NB4 (cell line): Measurements from ENCODE around the gene ST8SIA5.

Source experiments
- DNase-seq: peaks from one replicate; pipeline ENCODE4 v3.0.0; 2010; ENCODE audit warnings: low read depth
- H3K4me3 ChIP-seq: one replicate; pipeline ENCODE4 v1.5.1; 2011; ENCODE audit warnings: mild to moderate bottlenecking, low read depth, low read length, moderate library complexity
- MAX ChIP-seq: IDR thresholded peaks from 2 replicates; pipeline ENCODE4 v1.6.1; 2011; ENCODE audit warnings: low read depth, low read length
- MYC ChIP-seq: IDR thresholded peaks from 2 replicates; pipeline ENCODE4 v1.6.1; 2011; ENCODE audit warnings: low read depth, low read length
- POLR2A ChIP-seq: IDR thresholded peaks from 2 replicates; pipeline ENCODE4 v1.6.1; 2011; ENCODE audit warnings: mild to moderate bottlenecking; ENCODE audit not compliant: insufficient read length; ENCODE audit errors: extremely low read depth
- TF ChIP-seq, protein P1 (sequence below): IDR thresholded peaks from one replicate; pipeline ENCODE4 v1.5.1; 2012; ENCODE audit warnings: low read depth, low read length

Gene ST8SIA5

DNA sequence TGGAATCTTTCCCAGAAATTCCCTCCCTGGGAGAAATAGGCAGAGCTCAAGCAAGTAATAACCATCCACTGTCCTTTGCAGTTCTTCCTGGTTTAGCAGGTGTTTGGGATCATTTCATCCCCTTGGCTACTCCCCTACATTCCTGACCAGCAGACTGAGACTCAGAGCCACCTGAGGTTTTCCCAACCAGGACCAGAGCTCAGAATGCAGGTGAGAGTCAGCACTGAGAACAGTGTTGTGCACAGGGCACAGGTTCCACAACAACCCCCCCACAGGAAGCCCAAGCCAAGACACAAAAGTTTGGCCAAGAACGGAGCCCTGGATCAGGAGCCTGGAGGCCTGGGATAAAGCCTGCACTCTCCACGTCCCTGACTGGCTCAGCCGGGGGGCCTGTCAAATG, 78.8 kb downstream of the ST8SIA5 start:
- H3K4me3 ChIP-seq: no peak overlapping the region
- DNase-seq: no peak
- TF ChIP-seq POLR2A (no peak), MYC (no peak), MAX (no peak)
- TF ChIP-seq, protein P1, sequence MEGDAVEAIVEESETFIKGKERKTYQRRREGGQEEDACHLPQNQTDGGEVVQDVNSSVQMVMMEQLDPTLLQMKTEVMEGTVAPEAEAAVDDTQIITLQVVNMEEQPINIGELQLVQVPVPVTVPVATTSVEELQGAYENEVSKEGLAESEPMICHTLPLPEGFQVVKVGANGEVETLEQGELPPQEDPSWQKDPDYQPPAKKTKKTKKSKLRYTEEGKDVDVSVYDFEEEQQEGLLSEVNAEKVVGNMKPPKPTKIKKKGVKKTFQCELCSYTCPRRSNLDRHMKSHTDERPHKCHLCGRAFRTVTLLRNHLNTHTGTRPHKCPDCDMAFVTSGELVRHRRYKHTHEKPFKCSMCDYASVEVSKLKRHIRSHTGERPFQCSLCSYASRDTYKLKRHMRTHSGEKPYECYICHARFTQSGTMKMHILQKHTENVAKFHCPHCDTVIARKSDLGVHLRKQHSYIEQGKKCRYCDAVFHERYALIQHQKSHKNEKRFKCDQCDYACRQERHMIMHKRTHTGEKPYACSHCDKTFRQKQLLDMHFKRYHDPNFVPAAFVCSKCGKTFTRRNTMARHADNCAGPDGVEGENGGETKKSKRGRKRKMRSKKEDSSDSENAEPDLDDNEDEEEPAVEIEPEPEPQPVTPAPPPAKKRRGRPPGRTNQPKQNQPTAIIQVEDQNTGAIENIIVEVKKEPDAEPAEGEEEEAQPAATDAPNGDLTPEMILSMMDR: no peak

- no peak overlapping the region for H3K4me3 ChIP-seq
- TF ChIP-seq, protein P1: peak; percentile 7
- TF ChIP-seq MYC (no peak), MAX (no peak)
- DNase-seq: no peak
Observed at GRCh38 chr18:46677611-46678010, 79.2 kb downstream of the ST8SIA5 start.

GRCh38 chr18:46676182-46676835, 80.5 kb downstream of the ST8SIA5 start:
- TF ChIP-seq MAX (no peak), MYC (no peak), POLR2A (no peak)
- TF ChIP-seq, protein P1: no peak
- peak; percentile 17 for DNase-seq
- H3K4me3 ChIP-seq: no peak overlapping the region

DNA sequence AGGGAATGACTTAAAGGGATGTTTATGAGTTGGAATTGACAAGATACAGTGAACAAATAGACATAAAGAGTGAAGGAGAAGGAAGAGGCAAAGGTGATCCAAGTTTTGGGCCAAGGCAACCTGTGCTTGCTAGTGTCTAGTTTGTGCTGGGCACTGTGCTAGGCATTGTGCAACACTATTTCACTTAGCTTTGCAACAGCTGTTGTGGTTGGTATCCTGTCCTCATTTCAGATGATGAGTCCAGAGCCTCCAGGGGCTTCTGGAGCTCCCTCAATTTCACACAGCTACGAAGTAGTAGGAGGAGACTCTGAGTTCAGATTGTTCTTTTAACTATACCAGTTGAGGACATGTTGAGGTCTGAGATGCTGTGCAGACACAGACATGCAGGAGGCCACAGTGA, 81.7 kb downstream of the ST8SIA5 start:
- no peak for TF ChIP-seq MYC
- no peak for TF ChIP-seq POLR2A
- no peak for TF ChIP-seq MAX
- TF ChIP-seq, protein P1: no peak
- DNase-seq: peak; percentile 46
- H3K4me3 ChIP-seq: no peak overlapping the region

DNA sequence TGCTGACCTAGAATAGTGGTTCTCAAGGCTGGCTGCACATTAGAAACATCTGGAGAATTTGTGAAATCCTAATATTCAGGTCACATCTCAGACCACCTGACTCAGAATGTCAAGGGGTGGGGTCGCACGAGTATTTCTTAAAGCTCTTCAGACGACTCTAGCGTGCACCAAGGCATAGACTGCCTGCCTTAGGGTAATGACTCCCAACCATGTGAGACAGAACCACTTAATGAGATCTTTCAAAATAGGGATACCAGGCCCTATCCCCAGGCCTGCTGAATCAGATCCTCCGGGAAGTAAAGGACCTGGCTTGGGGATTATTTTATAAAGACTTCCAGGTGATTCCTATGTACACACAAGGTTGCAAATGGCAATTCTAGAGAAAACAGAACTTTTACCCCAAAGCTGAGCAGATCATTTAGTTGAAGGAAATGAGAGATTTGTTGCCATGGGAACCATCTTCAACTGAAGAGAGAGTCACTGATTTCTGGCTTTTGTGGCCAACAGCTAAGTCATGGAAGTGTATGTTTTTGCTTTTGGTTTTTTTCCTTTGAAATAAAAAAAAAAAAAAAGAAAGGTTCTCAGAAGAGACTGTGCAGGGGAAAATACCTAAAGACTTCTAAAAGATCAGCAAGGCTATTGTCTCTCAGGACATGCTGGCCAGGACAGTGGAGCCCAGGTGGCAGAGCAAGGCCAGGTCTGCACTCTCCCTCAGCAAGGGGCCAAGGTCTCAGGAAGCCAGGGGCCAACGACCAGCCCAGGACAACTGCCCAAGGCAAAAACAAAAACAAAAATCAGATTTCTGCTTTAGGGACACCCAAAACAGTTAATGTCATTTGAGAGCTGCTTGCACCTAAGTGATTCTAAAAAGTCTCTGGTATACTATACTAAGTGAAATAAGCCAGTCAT, 84.5 kb downstream of the ST8SIA5 start:
- DNase-seq: no peak
- H3K4me3 ChIP-seq: no peak overlapping the region
- TF ChIP-seq, protein P1: no peak
- TF ChIP-seq POLR2A (no peak), MAX (no peak), MYC (no peak)
